CD4-positive, alpha-beta memory T cell (primary cell): Measurements from ENCODE around the gene OR56B4. TPM values are rescaled to one million over a fixed set of nuclear protein-coding genes. Genes with fewer than 3 reads are reported as not detected.
"Not testable (repeated sequence)": the region's sequence is repeated elsewhere in the genome, so short reads cannot be mapped to it uniquely, and the experiment has no call there.

Experiments
- CTCF ChIA-PET: fragments of 350-600 bp; sonication (Branson Sonifier 250); formaldehyde crosslinking; loops from one replicate; lab custom pipeline; 2021; ENCODE audit warnings: inconsistent platforms; ENCODE audit not compliant: partially characterized antibody; lab: Charles Lee
- POLR2A ChIA-PET: fragments of 350-600 bp; sonication (Branson Sonifier 250); formaldehyde crosslinking; loops from one replicate; lab custom pipeline; 2021; ENCODE audit not compliant: partially characterized antibody; lab: Charles Lee
- DNase-seq, 5 donors: peaks; one replicate each; pipeline versions ENCODE4 v3.0.0 to v3.0.0-alpha.2; 2020 to 2022; ENCODE audit warnings: mixed read lengths in 1 of 5
- H3K27ac ChIP-seq: one replicate; pipeline ENCODE4 v1.7.0; 2013; ENCODE audit warnings: low read depth, low read length
- H3K27me3 ChIP-seq: 2 replicates; pipeline ENCODE4 v1.7.0; 2013; ENCODE audit warnings: mild to moderate bottlenecking, low read length, moderate library complexity; ENCODE audit not compliant: insufficient read depth
- H3K36me3 ChIP-seq: 2 replicates; pipeline ENCODE4 v1.7.0; 2013; ENCODE audit warnings: mild to moderate bottlenecking, low read length, moderate library complexity; ENCODE audit not compliant: insufficient read depth
- H3K4me1 ChIP-seq: 2 replicates; pipeline ENCODE4 v1.7.0; 2013; ENCODE audit warnings: mild to moderate bottlenecking, low read length, moderate library complexity; ENCODE audit not compliant: insufficient read depth
- H3K4me3 ChIP-seq, 2 donors: one replicate each; pipeline ENCODE4 v1.7.0; 2013; ENCODE audit warnings: low read length in 2 of 2, mild to moderate bottlenecking in 1 of 2
- H3K9me3 ChIP-seq, 2 donors: one replicate each; pipeline ENCODE4 v1.7.0; 2013; ENCODE audit warnings: low read length in 2 of 2, control low read depth in 1 of 2; ENCODE audit not compliant: control insufficient read depth in 1 of 2
- H3K27ac Mint-ChIP-seq, 7 donors: one replicate each; pipeline ENCODE4 v1.8.0; 2020 to 2021; ENCODE audit warnings: mixed read lengths in 7 of 7, mild to moderate bottlenecking in 6 of 7, inconsistent platforms in 3 of 7, moderate library complexity in 3 of 7
- H3K27me3 Mint-ChIP-seq, 2 donors: one replicate each; pipeline ENCODE4 v1.8.0; 2020 to 2021; ENCODE audit warnings: mixed read lengths in 2 of 2
- H3K36me3 Mint-ChIP-seq, 2 donors: one replicate each; pipeline ENCODE4 v1.8.0; 2020 to 2021; ENCODE audit warnings: mixed read lengths in 2 of 2, inconsistent platforms in 1 of 2, mild to moderate bottlenecking in 1 of 2
- H3K4me1 Mint-ChIP-seq, 4 donors: one replicate each; pipeline ENCODE4 v1.8.0; 2020 to 2021; ENCODE audit warnings: mixed read lengths in 4 of 4, mild to moderate bottlenecking in 1 of 4
- H3K4me3 Mint-ChIP-seq, 8 donors: one replicate each; pipeline ENCODE4 v1.8.0; 2020 to 2021; ENCODE audit warnings: mixed read lengths in 8 of 8, mild to moderate bottlenecking in 7 of 8, moderate library complexity in 6 of 8, inconsistent platforms in 3 of 8
- H3K9me3 Mint-ChIP-seq, 8 donors: one replicate each; pipeline ENCODE4 v1.8.0; 2020 to 2021; ENCODE audit warnings: mixed read lengths in 8 of 8, mild to moderate bottlenecking in 5 of 8, inconsistent platforms in 3 of 8, moderate library complexity in 1 of 8
- intact Hi-C: fragments of 100-400 bp; cut with micrococcal nuclease; formaldehyde crosslinking; loops from one replicate; pipeline ENCODE4 v1.15.1; 2023
- polyA plus RNA-seq, 2 donors: library from polyadenylated mRNA; unstranded; fragments of 300-500 nt; fragmentation: Illumina TruSeq; gene quantifications; one replicate each; pipeline ENCODE4 v1.2.3, GENCODE V29; 2021
- total RNA-seq, 2 experiments: library from RNA; stranded (reverse); gene quantifications; one replicate each; pipeline ENCODE4 v1.2.3, GENCODE V29; 2021

Gene OR56B4
- total RNA-seq, result not detected
- polyA plus RNA-seq, result not detected

- H3K27ac Mint-ChIP-seq, intact Hi-C loops, DNase-seq, H3K4me1 ChIP-seq, H3K4me3 ChIP-seq, H3K27me3 ChIP-seq, POLR2A ChIA-PET, H3K9me3 Mint-ChIP-seq, H3K4me1 Mint-ChIP-seq, H3K4me3 Mint-ChIP-seq, H3K36me3 ChIP-seq, H3K27me3 Mint-ChIP-seq, H3K36me3 Mint-ChIP-seq, H3K9me3 ChIP-seq, H3K27ac ChIP-seq: not testable (repeated sequence)
- CTCF ChIA-PET, result interaction anchor here (0.6 kb wide), 1 partner anchor 187 kb away, joined by 3 read pairs; no protein-coding TSS in a partner anchor
Observed at GRCh38 chr11:6107384-6107783, at the start of gene OR56B4. TSS of gene OR56B4 (plus strand) at chr11:6107684. CDS start at chr11:6107779, 95 bp downstream.

GRCh38 chr11:6061475-6061874, 46.0 kb upstream of the OR56B4 start:
- no peak overlapping the region for H3K27ac ChIP-seq
- no peaks in the 10 kb centered on the region for H3K9me3 ChIP-seq
- Mint-ChIP-seq H3K9me3 (peaks cover 0 to 4% (median 0%) of the 10 kb centered on the region in 8 donors), H3K4me1 (no peaks in the 10 kb centered on the region), H3K4me3 (no peak overlapping the region), H3K27ac (no peak overlapping the region), H3K36me3 (no peaks in the 10 kb centered on the region), H3K27me3 (peaks cover 9 to 10% of the 10 kb centered on the region in 2 donors)
- POLR2A ChIA-PET, result no interaction called here
- intact Hi-C loops, result no loop called here
- CTCF ChIA-PET, result no interaction called here
- no peak for DNase-seq
- no peaks in the 10 kb centered on the region for H3K4me1 ChIP-seq
- H3K36me3 ChIP-seq, result no peaks in the 10 kb centered on the region
- no peak overlapping the region for H3K4me3 ChIP-seq
- H3K27me3 ChIP-seq, result no peaks in the 10 kb centered on the region

- H3K27me3 Mint-ChIP-seq, result peaks cover 5 to 10% of the 10 kb centered on the region in 2 donors
- no peak overlapping the region for H3K27ac Mint-ChIP-seq
- CTCF ChIA-PET, result interaction anchor here (1.4 kb wide), 1 partner anchor 291 kb away, joined by 3 read pairs; no protein-coding TSS in a partner anchor
- H3K27me3 ChIP-seq, result no peaks in the 10 kb centered on the region
- peaks cover 0 to 3% (median 0%) of the 10 kb centered on the region in 8 donors for H3K9me3 Mint-ChIP-seq
- POLR2A ChIA-PET, result no interaction called here
- H3K9me3 ChIP-seq, result no peaks in the 10 kb centered on the region
- no peak overlapping the region for H3K4me3 ChIP-seq
- H3K27ac ChIP-seq, result no peak overlapping the region
- H3K4me1 ChIP-seq, result no peaks in the 10 kb centered on the region
- DNase-seq, result no peak
- H3K4me1 Mint-ChIP-seq, result no peaks in the 10 kb centered on the region
- H3K36me3 Mint-ChIP-seq, result no peaks in the 10 kb centered on the region
- intact Hi-C loops, result no loop called here
- no peaks in the 10 kb centered on the region for H3K36me3 ChIP-seq
- no peak overlapping the region for H3K4me3 Mint-ChIP-seq
Observed at GRCh38 chr11:6062691-6063358, 44.7 kb upstream of the OR56B4 start.

- Mint-ChIP-seq H3K9me3 (peaks cover 0 to under 1% (median 0%) of the 10 kb centered on the region in 8 donors), H3K4me3 (no peak overlapping the region), H3K36me3 (no peaks in the 10 kb centered on the region), H3K27me3 (peaks cover 7 to 8% of the 10 kb centered on the region in 2 donors), H3K4me1 (no peaks in the 10 kb centered on the region), H3K27ac (no peak overlapping the region)
- H3K4me1 ChIP-seq, result no peaks in the 10 kb centered on the region
- no peaks in the 10 kb centered on the region for H3K36me3 ChIP-seq
- ChIA-PET POLR2A (no interaction called here), CTCF (no interaction called here)
- H3K27ac ChIP-seq, result no peak overlapping the region
- no peaks in the 10 kb centered on the region for H3K9me3 ChIP-seq
- intact Hi-C loops, result no loop called here
- H3K27me3 ChIP-seq, result no peaks in the 10 kb centered on the region
- no peak overlapping the region for H3K4me3 ChIP-seq
- no peak for DNase-seq
Observed at GRCh38 chr11:6067502-6067901, 40.0 kb upstream of the OR56B4 start.

GRCh38 chr11:6076443-6076842, 31.0 kb upstream of the OR56B4 start:
- Mint-ChIP-seq H3K9me3 (peaks cover 2 to 35% (median 28%) of the 10 kb centered on the region in 8 donors), H3K27me3 (peaks cover 10 to 22% of the 10 kb centered on the region in 2 donors), H3K27ac (peak overlapping the region in 1 of 7 donors; percentile 75)
- POLR2A ChIA-PET, DNase-seq, H3K9me3 ChIP-seq, H3K4me1 Mint-ChIP-seq, H3K36me3 ChIP-seq, H3K27me3 ChIP-seq, intact Hi-C loops, H3K36me3 Mint-ChIP-seq, H3K4me3 Mint-ChIP-seq, H3K4me1 ChIP-seq, CTCF ChIA-PET, H3K27ac ChIP-seq, H3K4me3 ChIP-seq: not testable (repeated sequence)

GRCh38 chr11:6077723-6078122, 29.8 kb upstream of the OR56B4 start:
- DNase-seq, result no peak
- no peak overlapping the region for H3K27ac ChIP-seq
- ChIA-PET CTCF (no interaction called here), POLR2A (no interaction called here)
- no peaks in the 10 kb centered on the region for H3K4me1 Mint-ChIP-seq
- no peak overlapping the region for H3K4me3 Mint-ChIP-seq
- no peaks in the 10 kb centered on the region for H3K36me3 Mint-ChIP-seq
- no peaks in the 10 kb centered on the region for H3K27me3 ChIP-seq
- H3K4me3 ChIP-seq, result no peak overlapping the region
- intact Hi-C loops, result no loop called here
- peaks cover 2 to 34% (median 28%) of the 10 kb centered on the region in 8 donors for H3K9me3 Mint-ChIP-seq
- no peak overlapping the region for H3K27ac Mint-ChIP-seq
- no peaks in the 10 kb centered on the region for H3K36me3 ChIP-seq
- no peaks in the 10 kb centered on the region for H3K4me1 ChIP-seq
- H3K9me3 ChIP-seq, result no peaks in the 10 kb centered on the region
- peaks cover 6 to 19% of the 10 kb centered on the region in 2 donors for H3K27me3 Mint-ChIP-seq

- Mint-ChIP-seq H3K36me3 (no peaks in the 10 kb centered on the region), H3K9me3 (peaks cover 2 to 44% (median 32%) of the 10 kb centered on the region in 8 donors), H3K4me3 (no peak overlapping the region), H3K4me1 (no peaks in the 10 kb centered on the region), H3K27ac (no peak overlapping the region), H3K27me3 (peaks cover 5 to 17% of the 10 kb centered on the region in 2 donors)
- ChIA-PET CTCF (no interaction called here), POLR2A (no interaction called here)
- no peaks in the 10 kb centered on the region for H3K27me3 ChIP-seq
- intact Hi-C loops, result no loop called here
- no peaks in the 10 kb centered on the region for H3K4me1 ChIP-seq
- no peak overlapping the region for H3K4me3 ChIP-seq
- H3K9me3 ChIP-seq, result no peaks in the 10 kb centered on the region
- DNase-seq, result no peak
- no peaks in the 10 kb centered on the region for H3K36me3 ChIP-seq
- no peak overlapping the region for H3K27ac ChIP-seq
Observed at GRCh38 chr11:6079463-6079862, 28.0 kb upstream of the OR56B4 start.
